Upper lobe of left lung (tissue), 6 donors: ENCODE results near the gene ATIC. TPM values are rescaled to one million over a fixed set of nuclear protein-coding genes. Genes with fewer than 3 reads are reported as not detected.
A peak's percentile ranks its signal among the peaks of the same experiment; 100 is the strongest.

Source experiments
- ATAC-seq, 2 donors: fragments of 200-7000 bp; cut with Tn5 transposase; one replicate each; pipeline ENCODE4 v1.9.1; 2022; ENCODE audit warnings: mild to moderate bottlenecking in 2 of 2, moderate library complexity in 2 of 2; ENCODE audit not compliant: low FRiP score in 2 of 2
- DNase-seq, 2 donors: peaks; one replicate each; pipeline ENCODE4 v3.0.0-alpha.2; 2019 to 2020
- H3K27ac ChIP-seq, 4 donors: fragments of 200-600 bp; sonication (generic); one replicate each; pipeline ENCODE4 v1.5.1; 2016 to 2019
- H3K27me3 ChIP-seq, 4 donors: fragments of 200-600 bp; sonication (generic); one replicate each; pipeline ENCODE4 v1.5.1; 2017 to 2019
- H3K36me3 ChIP-seq, 4 donors: fragments of 200-600 bp; sonication (generic); one replicate each; pipeline ENCODE4 v1.5.1; 2016 to 2019
- H3K4me1 ChIP-seq, 4 donors: fragments of 200-600 bp; sonication (generic); one replicate each; pipeline ENCODE4 v1.5.1; 2018 to 2019
- H3K4me3 ChIP-seq, 4 donors: fragments of 200-600 bp; sonication (generic); one replicate each; pipeline ENCODE4 v1.5.1; 2017 to 2019; ENCODE audit warnings: mild to moderate bottlenecking in 2 of 4, moderate library complexity in 1 of 4
- H3K9me3 ChIP-seq, 4 donors: fragments of 200-600 bp; sonication (generic); one replicate each; pipeline ENCODE4 v1.5.1; 2018 to 2019
- EP300 ChIP-seq, 4 donors: sonication (generic); formaldehyde crosslinking; IDR thresholded peaks; one replicate each; pipeline ENCODE4 v1.5.1; 2017; ENCODE audit warnings: antibody characterized with exemption in 4 of 4, control low read depth in 2 of 4
- POLR2A ChIP-seq, 4 donors: fragments of 450-650 bp; IDR thresholded peaks; one replicate each; pipeline ENCODE4 v1.5.1; 2016 to 2017; ENCODE audit warnings: antibody characterized with exemption in 4 of 4, mild to moderate bottlenecking in 2 of 4
- POLR2AphosphoS5 ChIP-seq, 2 donors: sonication (generic); formaldehyde crosslinking; IDR thresholded peaks; one replicate each; pipeline ENCODE4 v1.5.1; 2017; ENCODE audit warnings: antibody characterized with exemption in 2 of 2
- WGBS, 2 donors: methylation state at CpG; one replicate each; pipeline ENCODE4 v1.1.5; 2017 to 2018; 5-methylcytosine and 5-hydroxymethylcytosine counted together
- total RNA-seq, 6 donors: library from RNA; depleted of rRNA in 4 of 6; stranded (reverse); fragments of >200 nt in 4 of 6; gene quantifications; one replicate each; pipeline versions ENCODE4 v1.1.0 to v1.2.1, GENCODE V29; 2016 to 2021
- TF ChIP-seq, protein P1 (sequence below), 6 experiments: fragments of 450-650 bp in 4 of 6; fragments of 200-600 bp in 2 of 6; sonication (generic) in 2 of 6; IDR thresholded peaks; one replicate each; pipeline ENCODE4 v1.5.1; 2016 to 2019; ENCODE audit warnings: antibody characterized with exemption in 6 of 6
- donor health status: DM: no; HTN: no; CAD: no; lungs with moderate emphysema.
- donor health status: DM: no; HTN: yes; CAD: no; lungs with severe emphysema.

The ATIC gene
- total RNA-seq, 6 donors from 2014 or later: 25.1 to 69.2 (median 56.6) TPM

DNA sequence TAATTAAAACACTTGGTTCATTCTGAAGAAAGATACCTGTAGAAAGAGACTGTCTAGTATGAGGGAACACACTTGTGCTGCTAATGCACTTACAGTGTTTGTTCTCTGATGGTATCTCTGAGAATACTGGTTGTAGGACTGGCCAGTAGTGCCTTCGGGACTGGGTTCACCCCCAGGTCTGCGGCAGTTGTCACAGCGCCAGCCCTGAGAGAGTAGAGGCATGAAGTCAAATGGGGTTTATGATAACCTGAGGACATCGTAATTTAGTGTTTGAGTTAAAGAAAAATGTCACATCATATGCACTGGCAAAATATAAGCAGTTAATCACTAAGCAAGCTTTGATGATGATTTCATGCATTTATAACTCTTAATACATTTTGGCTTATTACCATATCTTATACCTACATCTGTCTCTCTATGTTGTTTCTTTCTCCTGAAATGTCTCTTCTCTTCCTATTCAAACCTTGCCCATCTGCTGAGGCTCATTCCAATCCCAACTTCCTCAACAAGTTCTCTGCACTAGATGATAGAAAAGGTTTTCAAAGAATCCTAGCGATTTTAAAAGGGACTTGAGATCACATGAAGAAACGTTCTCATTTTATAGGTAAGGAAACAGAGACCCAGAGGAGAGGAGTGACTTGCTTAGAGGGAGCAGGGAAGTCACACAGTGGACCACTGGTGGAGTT lies 50.2 kb downstream of the ATIC start:
- no peak for DNase-seq
- ATAC-seq: no peak
- H3K27ac ChIP-seq: no peak overlapping the region
- no peaks in the 10 kb centered on the region for H3K9me3 ChIP-seq
- WGBS, 2 donors: 64 to 85% methylated on average over 6 of the region's 6 CpGs
- H3K4me1 ChIP-seq: no peaks in the 10 kb centered on the region
- H3K27me3 ChIP-seq: no peaks in the 10 kb centered on the region
- no peak overlapping the region for H3K4me3 ChIP-seq
- TF ChIP-seq POLR2AphosphoS5 (IDR thresholded peaks at IDR 0.05): no peak
- no peak for TF ChIP-seq POLR2A (IDR thresholded peaks at IDR 0.05)
- TF ChIP-seq, protein P1, sequence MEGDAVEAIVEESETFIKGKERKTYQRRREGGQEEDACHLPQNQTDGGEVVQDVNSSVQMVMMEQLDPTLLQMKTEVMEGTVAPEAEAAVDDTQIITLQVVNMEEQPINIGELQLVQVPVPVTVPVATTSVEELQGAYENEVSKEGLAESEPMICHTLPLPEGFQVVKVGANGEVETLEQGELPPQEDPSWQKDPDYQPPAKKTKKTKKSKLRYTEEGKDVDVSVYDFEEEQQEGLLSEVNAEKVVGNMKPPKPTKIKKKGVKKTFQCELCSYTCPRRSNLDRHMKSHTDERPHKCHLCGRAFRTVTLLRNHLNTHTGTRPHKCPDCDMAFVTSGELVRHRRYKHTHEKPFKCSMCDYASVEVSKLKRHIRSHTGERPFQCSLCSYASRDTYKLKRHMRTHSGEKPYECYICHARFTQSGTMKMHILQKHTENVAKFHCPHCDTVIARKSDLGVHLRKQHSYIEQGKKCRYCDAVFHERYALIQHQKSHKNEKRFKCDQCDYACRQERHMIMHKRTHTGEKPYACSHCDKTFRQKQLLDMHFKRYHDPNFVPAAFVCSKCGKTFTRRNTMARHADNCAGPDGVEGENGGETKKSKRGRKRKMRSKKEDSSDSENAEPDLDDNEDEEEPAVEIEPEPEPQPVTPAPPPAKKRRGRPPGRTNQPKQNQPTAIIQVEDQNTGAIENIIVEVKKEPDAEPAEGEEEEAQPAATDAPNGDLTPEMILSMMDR (IDR thresholded peaks at IDR 0.05): no peak
- TF ChIP-seq EP300 (IDR thresholded peaks at IDR 0.05): no peak
- peaks cover 7 to 45% (median 16%) of the 10 kb centered on the region in 4 donors for H3K36me3 ChIP-seq

DNA sequence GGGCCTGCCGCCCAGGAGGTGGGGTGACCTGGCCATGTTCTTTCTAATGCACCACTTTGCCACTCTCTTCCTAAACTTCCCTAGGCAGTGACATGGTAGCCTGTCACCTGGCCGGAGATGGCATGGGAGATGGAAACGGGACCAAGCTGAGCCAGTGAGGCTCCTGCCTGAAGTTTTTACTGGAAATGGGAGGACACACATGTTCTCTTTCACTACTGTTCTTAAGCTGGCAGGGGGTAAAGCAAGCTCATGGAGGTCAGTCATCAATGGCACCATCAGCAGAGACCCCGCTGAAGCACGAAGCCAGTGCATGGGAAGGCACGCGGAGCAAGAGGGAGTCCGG lies 50.7 kb downstream of the ATIC start:
- 93 to 97% methylated on average over 8 of the region's 8 CpGs for WGBS, 2 donors
- Histone ChIP-seq H3K27ac (no peak overlapping the region), H3K27me3 (no peaks in the 10 kb centered on the region), H3K9me3 (no peaks in the 10 kb centered on the region), H3K4me1 (no peaks in the 10 kb centered on the region), H3K36me3 (peaks cover 7 to 49% (median 16%) of the 10 kb centered on the region in 4 donors), H3K4me3 (no peak overlapping the region)
- ATAC-seq: no peak
- no peak for TF ChIP-seq POLR2A (IDR thresholded peaks at IDR 0.05)
- TF ChIP-seq, protein P1 (IDR thresholded peaks at IDR 0.05): no peak
- TF ChIP-seq POLR2AphosphoS5 (IDR thresholded peaks at IDR 0.05): no peak
- TF ChIP-seq EP300 (IDR thresholded peaks at IDR 0.05): no peak
- peak in 1 of 2 donors; percentile 29 for DNase-seq

DNA sequence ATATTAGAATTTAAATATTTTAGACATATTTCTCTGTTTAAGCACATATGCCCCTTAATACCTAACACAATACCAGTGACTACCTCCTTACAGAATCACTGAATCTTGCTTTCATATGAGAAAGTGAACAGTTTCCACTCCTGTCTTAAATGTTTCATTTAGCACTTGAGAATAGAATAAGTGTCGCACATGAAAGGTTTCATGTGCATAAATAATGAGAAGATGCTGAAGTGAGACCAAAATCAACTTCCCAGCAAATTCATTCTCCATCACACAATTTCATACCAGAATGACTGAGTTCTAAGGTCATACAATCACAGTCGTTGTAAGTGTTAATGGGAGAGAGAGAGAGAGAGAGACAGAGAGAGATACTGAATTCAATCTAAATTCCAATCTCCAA lies 51.2 kb downstream of the ATIC start:
- no peak overlapping the region for H3K4me3 ChIP-seq
- no peak for ATAC-seq
- no peaks in the 10 kb centered on the region for H3K9me3 ChIP-seq
- no peak overlapping the region for H3K27ac ChIP-seq
- DNase-seq: no peak
- H3K4me1 ChIP-seq: no peaks in the 10 kb centered on the region
- TF ChIP-seq POLR2AphosphoS5 (IDR thresholded peaks at IDR 0.05) (no peak), POLR2A (IDR thresholded peaks at IDR 0.05) (no peak), EP300 (IDR thresholded peaks at IDR 0.05) (no peak)
- TF ChIP-seq, protein P1 (IDR thresholded peaks at IDR 0.05): no peak
- no peaks in the 10 kb centered on the region for H3K27me3 ChIP-seq
- peaks cover 7 to 53% (median 16%) of the 10 kb centered on the region in 4 donors for H3K36me3 ChIP-seq
- WGBS, 2 donors: 81 to 93% methylated on average over 2 of the region's 2 CpGs

DNA sequence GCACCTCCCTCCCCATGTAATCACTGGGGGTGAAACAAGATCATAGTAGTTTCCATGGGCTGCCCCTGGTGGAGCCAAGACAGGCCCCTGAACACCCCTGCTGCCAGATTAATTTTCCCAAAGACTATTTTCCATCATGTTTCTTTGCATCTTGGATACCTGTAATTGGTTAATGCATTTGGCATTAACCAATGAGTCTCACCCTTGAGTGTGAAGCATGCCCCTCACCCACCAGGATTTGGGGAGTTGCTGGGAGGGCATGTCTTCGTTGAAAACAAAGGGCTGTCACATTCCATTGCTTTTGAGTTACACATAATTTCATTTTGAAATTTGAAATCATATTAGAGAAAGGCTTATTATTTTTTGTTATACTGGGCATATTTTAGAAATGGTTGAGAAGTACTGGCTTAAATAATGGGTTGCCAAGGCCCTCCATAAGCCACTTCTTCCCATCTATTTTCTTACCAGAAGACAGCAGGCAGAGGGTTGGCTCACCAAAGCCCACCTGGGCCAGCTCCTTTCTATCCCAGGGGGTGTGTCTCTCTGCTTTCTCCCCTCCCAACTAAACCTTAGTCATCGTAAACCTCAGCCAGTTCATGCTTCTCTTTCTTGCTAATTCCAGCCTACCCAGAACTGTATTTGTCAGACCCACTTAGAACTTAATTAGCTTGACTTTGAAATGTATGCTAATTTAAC lies 51.8 kb downstream of the ATIC start:
- WGBS, 2 donors: 70 to 74% methylated on average over 2 of the region's 2 CpGs
- ATAC-seq (no peak), DNase-seq (no peak)
- H3K36me3 ChIP-seq: peaks cover 7 to 53% (median 16%) of the 10 kb centered on the region in 4 donors
- H3K4me3 ChIP-seq: no peak overlapping the region
- TF ChIP-seq POLR2AphosphoS5 (IDR thresholded peaks at IDR 0.05) (no peak), EP300 (IDR thresholded peaks at IDR 0.05) (no peak), POLR2A (IDR thresholded peaks at IDR 0.05) (no peak)
- TF ChIP-seq, protein P1 (IDR thresholded peaks at IDR 0.05): no peak
- no peak overlapping the region for H3K27ac ChIP-seq
- H3K4me1 ChIP-seq: no peaks in the 10 kb centered on the region
- H3K9me3 ChIP-seq: no peaks in the 10 kb centered on the region
- H3K27me3 ChIP-seq: no peaks in the 10 kb centered on the region
